T-helper 2 cell treated with Interferon-gamma antibody and Interleukin-4, amounts not matched to agents 5 μg/mL and 100 μg/mL, for 36 hours (primary cell): ENCODE data around the gene PATJ.
"Not testable (repeated sequence)": the region's sequence is repeated elsewhere in the genome, so short reads cannot be mapped to it uniquely, and the experiment has no call there.

Experiments
- DNase-seq: peaks from one replicate; pipeline ENCODE4 v3.0.0; 2021; ENCODE audit warnings: low spot score
- H3K27ac Mint-ChIP-seq: one replicate; pipeline ENCODE4 v1.8.0; 2021; ENCODE audit warnings: mild to moderate bottlenecking, mixed read lengths
- H3K27me3 Mint-ChIP-seq: one replicate; pipeline ENCODE4 v1.8.0; 2021; ENCODE audit warnings: low read depth, mixed read lengths
- H3K36me3 Mint-ChIP-seq: one replicate; pipeline ENCODE4 v1.8.0; 2021; ENCODE audit warnings: low read depth, mixed read lengths
- H3K4me1 Mint-ChIP-seq: one replicate; pipeline ENCODE4 v1.8.0; 2021; ENCODE audit warnings: low read depth, mixed read lengths
- H3K4me3 Mint-ChIP-seq: one replicate; pipeline ENCODE4 v1.8.0; 2022; ENCODE audit warnings: mild to moderate bottlenecking, moderate library complexity, mixed read lengths
- H3K9me3 Mint-ChIP-seq: one replicate; pipeline ENCODE4 v1.8.0; 2021; ENCODE audit warnings: mixed read lengths

The PATJ gene

DNA sequence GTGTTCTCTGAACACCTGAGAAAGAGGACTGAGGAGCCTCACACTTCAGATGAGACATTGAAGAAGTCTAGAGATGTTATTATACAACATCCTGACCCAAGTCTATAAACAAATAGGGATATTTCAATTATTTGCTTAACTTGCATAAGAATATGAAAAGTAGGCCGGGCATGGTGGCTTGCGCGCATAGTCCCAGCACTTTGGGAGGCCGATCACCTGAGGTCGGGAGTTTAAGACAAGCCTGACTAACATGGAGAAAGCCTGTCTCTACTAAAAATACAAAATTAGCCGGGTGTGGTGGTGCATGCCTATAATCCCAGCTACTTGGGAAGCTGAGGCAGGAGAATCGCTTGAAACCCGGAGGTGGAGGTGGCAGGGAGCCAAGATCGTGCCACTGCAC, 478.2 kb downstream of the PATJ start:
- H3K27me3 Mint-ChIP-seq, DNase-seq, H3K4me3 Mint-ChIP-seq, H3K36me3 Mint-ChIP-seq, H3K27ac Mint-ChIP-seq, H3K4me1 Mint-ChIP-seq, H3K9me3 Mint-ChIP-seq: not testable (repeated sequence)

DNA sequence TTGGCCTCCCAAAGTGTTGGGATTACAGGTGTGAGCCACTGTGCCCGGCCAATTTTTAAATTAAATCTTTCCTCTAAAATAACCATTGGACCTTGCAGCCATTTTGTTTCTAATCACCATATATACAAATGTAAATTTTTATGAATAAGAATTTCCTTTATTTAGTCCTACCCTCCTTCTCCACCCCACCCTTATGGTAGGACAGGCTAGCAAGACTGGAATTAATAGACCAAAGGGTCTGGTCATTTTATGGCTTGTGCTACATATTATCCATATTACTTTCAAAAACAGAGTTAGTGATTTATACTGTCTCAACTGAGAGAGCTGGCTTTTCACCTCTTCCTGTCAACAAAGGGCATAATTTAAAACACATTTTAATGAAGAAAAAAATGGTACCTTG, 478.9 kb downstream of the PATJ start:
- Mint-ChIP-seq H3K9me3 (no peaks in the 10 kb centered on the region), H3K27me3 (no peaks in the 10 kb centered on the region), H3K4me3 (no peak overlapping the region), H3K36me3 (no peaks in the 10 kb centered on the region), H3K4me1 (no peaks in the 10 kb centered on the region), H3K27ac (no peak overlapping the region)
- DNase-seq: no peak

GRCh38 chr1:62222321-62222720, 480.0 kb downstream of the PATJ start:
- no peak for DNase-seq
- Mint-ChIP-seq H3K9me3 (no peaks in the 10 kb centered on the region), H3K27ac (no peak overlapping the region), H3K36me3 (no peaks in the 10 kb centered on the region), H3K4me1 (no peaks in the 10 kb centered on the region), H3K27me3 (no peaks in the 10 kb centered on the region), H3K4me3 (no peak overlapping the region)

DNA sequence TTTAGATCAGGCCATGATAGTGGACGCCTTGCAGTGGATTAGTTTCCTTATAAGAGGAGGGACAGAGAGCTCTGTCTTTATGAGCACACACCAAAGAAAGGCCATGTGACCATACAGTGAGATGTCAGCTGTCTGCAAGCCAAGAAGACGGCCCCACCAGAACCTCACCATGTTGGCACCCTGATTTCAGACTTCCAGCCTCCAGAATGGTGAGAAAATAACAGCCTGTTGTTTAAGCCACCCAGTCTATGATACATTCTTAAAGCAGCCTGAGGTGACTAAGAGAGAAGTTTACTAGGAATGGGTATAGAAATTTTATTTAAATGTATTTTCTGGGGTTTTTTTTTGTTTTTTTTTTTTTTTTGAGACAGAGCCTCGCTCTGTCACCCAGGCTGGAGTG, 481.9 kb downstream of the PATJ start:
- H3K4me1 Mint-ChIP-seq: no peaks in the 10 kb centered on the region
- H3K36me3 Mint-ChIP-seq: no peaks in the 10 kb centered on the region
- H3K9me3 Mint-ChIP-seq: no peaks in the 10 kb centered on the region
- H3K27me3 Mint-ChIP-seq: no peaks in the 10 kb centered on the region
- H3K4me3 Mint-ChIP-seq: no peak overlapping the region
- no peak overlapping the region for H3K27ac Mint-ChIP-seq
- DNase-seq: no peak

GRCh38 chr1:62227496-62227895, 485.2 kb downstream of the PATJ start:
- H3K27me3 Mint-ChIP-seq: peaks cover 2% of the 10 kb centered on the region
- H3K36me3 Mint-ChIP-seq: no peaks in the 10 kb centered on the region
- no peaks in the 10 kb centered on the region for H3K4me1 Mint-ChIP-seq
- no peak overlapping the region for H3K27ac Mint-ChIP-seq
- DNase-seq: no peak
- no peak overlapping the region for H3K4me3 Mint-ChIP-seq
- no peaks in the 10 kb centered on the region for H3K9me3 Mint-ChIP-seq
